GM18868 (cell line): ENCODE measurements around the gene FCRL6.

ENCODE experiments used
- ATAC-seq: cut with Tn5 transposase; IDR thresholded peaks from one replicate; pipeline ENCODE4 v1.9.1; 2021; ENCODE audit warnings: mild to moderate bottlenecking, moderate library complexity; ENCODE audit not compliant: unreplicated experiment

The FCRL6 gene, protein sequence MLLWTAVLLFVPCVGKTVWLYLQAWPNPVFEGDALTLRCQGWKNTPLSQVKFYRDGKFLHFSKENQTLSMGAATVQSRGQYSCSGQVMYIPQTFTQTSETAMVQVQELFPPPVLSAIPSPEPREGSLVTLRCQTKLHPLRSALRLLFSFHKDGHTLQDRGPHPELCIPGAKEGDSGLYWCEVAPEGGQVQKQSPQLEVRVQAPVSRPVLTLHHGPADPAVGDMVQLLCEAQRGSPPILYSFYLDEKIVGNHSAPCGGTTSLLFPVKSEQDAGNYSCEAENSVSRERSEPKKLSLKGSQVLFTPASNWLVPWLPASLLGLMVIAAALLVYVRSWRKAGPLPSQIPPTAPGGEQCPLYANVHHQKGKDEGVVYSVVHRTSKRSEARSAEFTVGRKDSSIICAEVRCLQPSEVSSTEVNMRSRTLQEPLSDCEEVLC

DNA sequence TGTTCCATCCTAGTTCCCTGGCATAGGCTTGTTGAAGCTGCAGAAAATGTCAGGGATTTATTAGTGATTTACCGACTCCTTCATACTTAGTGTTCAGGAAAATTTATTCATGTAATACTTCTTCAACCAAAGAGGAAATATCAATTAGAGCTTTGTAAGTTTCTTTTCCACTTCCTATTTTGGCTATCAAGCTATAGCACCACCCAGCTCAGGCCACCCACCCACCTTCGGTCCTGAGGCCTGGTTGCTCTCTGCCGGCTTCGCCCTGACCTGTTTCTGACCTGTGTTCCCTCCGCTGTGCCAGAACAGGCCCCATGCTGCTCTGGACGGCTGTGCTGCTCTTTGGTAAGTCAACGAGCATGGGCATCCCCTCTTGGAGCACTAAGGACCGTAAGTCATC lies at the start of gene FCRL6:
TSS of gene FCRL6 (plus strand) at position 250 of the 400 bp plus-strand sequence. CDS start at position 315, 65 bp downstream.
- ATAC-seq, result no peak

DNA sequence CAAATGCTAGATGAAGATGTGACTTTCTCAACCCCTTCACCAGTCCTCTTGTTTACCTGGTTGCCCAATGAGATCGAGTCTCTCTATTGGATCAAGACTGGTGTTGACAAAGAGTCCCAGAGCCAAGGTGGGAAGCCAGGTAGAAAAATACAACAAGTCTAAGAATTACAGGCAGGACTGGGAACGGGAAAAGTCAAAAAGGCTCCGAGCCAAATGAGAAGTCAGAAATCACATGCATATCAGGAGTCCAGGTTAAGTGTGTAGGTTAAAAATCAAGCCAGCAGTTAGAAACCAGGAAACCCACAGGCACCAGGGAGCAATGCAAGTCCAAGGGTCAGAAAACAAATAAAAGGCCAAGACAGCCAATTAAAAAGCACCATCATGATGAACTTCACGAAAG lies 48.8 kb upstream of the FCRL6 start:
- no peak for ATAC-seq

DNA sequence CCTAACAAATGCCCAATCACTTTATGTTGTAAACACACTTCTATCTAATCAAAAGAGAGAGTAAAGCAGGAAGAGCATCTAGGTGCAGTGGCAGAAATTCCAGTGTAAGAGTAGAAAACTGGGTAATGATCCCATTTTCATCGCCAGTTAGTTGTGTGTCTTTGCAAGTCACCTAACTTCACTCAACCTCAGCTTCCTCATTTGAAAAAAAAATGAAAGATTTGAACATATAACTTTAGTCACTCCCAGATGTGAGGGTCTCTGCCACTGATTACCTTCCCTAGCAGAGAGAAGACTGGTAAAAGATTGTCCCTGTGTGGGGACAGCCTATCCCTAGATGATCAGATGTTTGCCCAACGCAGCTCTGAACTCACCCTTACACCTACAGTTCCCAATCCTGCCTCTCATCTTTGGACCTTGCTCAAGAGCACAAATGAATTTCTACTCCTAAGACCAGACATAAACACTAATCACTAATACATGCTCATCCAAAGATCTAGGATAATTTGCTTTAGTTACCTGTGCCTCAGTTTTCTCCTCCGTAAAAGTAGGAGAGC lies 46.6 kb upstream of the FCRL6 start:
- ATAC-seq, result no peak

DNA sequence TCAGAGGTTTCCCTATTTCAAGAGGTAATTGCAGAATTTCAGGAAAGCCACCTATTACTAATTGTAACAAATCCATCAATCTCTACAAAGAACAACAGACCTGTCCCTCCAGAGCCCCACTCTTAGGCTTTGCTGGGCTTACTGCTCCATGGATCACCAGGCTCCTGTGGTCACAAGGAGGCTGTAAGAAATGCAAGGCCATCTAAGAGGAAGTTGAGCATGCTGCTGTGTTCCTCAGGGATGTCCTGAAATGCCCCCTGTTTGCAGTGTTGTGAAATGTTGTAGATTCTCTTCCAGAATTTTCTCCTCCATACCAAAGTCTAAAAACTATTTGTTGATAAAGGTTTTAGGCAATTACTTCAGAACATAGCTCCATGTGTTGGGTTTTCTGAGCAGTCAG lies 45.8 kb upstream of the FCRL6 start:
- no peak for ATAC-seq

DNA sequence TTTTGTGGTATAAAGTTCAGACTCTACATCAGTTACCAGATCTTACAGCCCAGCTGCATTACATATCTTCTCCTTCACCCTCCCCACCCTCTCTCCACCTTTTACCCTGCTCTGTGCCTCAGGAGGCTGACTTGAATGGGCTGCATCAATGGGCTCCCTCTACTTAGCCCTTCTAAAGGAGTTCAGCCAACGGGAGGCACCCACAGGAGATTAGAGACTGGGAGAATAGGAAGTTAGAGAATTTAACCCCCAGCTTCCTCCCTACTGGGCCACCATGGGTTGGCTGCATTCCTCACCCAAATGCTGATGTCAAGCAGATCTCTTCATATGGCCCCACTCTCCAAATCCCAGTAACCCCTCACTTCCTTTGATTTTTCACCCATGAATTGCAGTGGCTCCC lies 38.5 kb upstream of the FCRL6 start:
- no peak for ATAC-seq

DNA sequence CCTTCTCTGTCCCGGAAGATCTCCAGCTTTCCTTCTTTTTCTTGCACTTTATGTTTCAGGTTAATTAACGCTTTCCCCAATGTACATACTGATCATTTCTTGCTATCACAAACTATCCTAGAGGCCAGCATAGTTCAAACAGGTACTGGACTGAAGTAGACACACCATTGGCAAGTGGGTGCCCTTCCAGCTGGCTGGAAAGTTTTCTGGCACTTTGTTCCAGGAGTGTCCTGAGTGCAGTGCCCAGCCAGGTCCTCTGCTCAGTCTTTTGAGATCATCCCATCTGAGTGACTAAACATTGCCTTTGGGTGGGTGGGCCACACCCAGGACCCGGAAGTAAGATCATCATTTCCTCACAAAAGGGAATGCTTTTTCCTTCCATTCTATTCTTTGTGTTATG lies 36.4 kb upstream of the FCRL6 start:
- no peak for ATAC-seq

DNA sequence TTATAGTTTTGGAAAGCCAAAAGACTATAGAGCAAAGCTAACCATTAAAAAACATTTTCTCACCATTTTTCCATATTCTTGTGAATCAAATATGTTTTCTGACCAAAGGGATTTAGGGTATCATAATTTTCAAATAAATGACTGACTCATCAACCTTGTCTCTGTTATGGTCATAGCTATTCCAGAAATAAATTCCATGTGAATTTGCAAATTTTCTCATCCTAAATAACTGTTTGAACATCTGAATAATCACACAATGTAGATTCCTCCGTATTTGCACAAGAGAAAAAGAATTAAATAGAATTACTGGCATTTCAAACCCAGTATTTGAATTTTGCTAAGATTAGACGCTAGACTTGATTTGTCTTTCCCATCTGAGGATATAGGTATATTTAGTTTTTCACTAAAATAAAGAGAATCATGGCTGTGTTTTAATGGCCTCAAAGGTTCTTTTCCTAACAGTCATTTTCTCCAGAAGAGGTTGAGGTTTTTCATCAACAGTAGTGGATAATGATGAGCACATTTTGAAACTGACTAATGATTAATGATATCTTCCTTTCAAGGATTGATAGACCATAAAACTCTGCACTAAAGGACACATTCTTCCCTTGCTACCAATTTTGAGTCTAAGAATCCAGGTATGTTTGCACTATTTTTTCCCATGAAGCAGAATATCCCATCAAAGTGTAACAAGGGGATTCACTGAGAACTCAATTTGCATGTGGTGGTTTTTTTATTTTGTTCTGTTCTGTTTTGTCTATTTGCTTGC lies 30.8 kb upstream of the FCRL6 start:
- ATAC-seq, result no peak

DNA sequence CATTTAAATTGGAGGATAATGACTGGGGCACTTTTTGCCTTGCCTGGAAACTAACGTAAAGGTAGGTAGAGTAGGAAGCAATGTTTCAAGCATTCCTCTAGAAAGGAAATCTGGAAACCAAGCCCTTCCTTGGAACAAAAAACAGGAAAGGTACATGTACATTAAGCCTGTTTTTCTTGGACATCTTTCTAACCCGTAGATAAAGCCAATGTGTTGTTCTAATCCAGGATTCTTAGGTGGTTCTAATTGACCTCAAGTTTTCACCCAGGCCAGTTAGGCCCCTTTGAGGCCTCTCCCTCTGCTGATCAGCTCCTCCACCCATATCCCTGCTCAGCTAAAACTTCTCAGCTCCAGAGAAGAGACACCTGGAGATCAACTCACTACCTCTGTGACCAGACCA lies 27.7 kb upstream of the FCRL6 start:
- no peak for ATAC-seq

DNA sequence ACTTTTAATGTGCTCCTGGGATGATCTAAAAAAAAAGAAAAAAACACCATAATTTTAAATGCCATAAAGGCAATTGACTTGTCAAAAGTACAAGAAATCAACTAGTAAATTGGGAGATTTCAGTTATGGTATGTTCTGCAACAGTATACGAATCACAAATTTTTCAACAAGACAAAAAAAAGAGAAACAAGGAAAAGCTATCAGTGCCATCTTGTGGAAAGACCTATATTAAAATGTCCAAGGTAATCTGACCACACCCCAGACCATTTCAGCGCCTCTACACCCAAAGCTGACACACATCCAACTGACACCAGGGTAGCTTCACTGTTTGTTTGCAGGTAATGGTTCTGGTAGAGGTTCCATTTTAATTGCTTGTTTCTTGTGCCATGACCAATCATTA lies 26.4 kb upstream of the FCRL6 start:
- ATAC-seq, result no peak

DNA sequence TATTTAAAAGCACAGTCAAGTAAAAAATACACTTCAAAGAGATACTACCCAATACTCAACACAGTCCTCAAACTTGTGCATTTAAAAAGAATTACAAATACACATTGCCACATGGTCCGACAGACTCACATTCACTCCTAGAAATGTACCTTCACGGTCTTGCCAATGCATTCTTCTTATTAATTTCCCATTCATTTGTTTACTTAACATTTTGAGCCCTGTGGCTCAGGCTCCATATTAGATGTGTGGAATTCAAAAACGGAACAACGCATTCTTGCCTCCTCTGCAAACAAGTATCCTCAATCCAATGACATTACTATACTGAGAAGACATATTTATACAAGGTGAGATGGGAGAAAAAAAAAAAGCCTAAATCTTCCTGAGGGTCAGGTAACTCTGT lies 23.9 kb upstream of the FCRL6 start:
- no peak for ATAC-seq

DNA sequence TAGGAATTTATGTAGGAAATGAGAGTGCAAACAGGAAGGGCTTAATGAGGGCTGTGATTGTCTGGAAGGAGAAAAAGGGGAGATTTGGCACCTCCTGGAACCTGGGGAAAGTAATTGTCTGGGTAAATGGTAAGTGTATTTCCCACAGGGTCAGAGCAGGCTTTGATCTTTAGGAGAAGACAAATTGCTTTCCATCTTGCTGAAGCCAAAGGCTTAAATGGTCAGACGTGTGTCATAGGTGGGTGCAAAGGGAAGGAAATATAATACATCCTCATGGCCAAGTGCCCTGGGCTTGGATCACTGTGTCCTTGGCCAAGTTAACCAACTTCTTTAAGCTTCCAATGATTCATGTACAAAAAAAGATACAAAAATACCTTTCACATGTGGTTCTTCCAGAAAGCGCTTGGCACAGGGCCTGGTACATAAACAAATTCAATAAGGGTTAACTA lies 22.7 kb upstream of the FCRL6 start:
- no peak for ATAC-seq

DNA sequence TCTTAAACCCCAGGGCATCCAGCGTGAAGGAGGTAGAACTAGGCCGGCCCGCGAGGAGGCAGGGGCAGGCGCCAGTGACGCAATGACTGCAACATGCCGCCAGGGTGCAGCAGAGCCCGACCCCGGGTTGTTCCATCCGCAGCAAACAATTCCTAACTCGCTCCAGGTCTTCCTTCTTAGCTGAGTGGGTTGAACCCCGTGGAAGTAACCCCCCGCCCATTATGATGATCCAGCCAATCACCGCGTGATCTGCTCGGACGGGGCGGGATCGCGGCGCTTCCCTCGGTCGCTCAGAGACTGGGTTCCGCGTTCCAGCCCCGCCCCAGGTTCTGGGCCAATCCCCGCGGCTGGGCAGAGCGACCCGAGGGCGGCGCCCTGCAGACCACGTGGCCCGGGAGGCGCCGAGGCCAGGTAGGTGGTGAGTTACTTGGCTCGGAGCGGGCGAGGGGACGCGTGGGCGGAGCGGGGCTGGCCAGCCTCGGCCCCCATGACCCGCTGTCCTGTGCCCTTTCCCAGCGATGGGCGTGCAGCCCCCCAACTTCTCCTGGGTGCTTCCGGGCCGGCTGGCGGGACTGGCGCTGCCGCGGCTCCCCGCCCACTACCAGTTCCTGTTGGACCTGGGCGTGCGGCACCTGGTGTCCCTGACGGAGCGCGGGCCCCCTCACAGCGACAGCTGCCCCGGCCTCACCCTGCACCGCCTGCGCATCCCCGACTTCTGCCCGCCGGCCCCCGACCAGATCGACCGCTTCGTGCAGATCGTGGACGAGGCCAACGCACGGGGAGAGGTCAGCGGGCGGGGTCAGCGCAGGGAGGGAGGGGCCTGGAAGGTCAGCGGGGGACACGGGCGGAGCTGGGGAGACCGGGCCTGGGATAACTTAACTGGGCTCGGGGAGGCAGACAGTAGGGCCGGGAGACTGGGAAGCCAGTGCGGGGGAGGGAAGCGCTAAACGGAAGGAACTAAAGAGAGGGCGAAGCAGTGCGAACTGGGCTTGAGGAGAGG lies 21.3 kb upstream of the FCRL6 start, which contains the start of gene DUSP23:
TSS of gene DUSP23 (plus strand) at position 380 of the 1,000 bp plus-strand sequence. CDS start at position 519, 139 bp downstream.
- ATAC-seq, result peak; percentile 98

DNA sequence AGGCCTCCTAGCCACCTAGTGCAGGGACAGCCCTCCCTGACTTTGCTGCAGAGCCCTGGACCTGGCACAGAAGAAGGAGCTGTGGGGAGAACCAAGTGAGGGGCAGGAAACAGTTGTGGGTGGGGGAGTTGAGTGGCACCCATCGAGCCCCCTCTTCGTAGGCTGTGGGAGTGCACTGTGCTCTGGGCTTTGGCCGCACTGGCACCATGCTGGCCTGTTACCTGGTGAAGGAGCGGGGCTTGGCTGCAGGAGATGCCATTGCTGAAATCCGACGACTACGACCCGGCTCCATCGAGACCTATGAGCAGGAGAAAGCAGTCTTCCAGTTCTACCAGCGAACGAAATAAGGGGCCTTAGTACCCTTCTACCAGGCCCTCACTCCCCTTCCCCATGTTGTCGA lies 20.2 kb upstream of the FCRL6 start:
- no peak for ATAC-seq

DNA sequence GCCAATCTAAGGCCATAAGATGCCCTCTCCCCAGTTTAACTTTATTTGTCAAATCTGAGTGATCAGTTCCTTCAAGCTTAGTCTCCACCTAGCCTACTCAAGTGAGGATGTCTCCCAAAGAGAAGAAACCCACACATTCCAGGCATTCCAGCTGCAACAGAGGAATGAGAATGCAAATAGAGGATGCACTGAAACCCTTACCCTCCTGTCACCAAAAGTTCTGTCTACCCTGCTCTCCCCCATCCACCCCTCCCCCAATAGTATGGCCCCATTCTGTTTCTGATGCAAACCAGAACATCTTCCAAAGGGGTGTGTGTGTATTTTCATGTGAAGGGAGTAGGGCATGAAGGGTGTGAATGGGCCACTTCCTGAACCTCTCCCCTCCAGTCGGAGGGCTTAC lies 18.4 kb upstream of the FCRL6 start:
- no peak for ATAC-seq

DNA sequence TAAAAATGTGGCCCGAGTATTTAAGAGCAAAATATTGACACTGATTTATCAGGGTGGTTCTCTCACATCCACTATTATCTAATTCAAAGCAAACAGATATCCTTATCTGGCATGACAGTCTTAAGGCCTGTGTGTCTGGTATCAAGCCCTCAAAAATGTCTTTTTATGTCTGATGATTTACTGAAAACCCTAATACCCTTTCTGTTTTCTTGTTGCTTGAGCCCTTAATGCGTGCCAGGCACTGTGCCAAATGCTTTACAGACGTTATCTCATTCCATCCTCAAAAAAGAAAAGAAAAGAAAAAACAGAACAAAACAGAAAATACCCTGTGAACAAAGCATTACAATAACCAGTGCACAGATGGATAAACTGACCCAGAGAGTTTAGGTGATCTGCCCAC lies 15.7 kb upstream of the FCRL6 start:
- ATAC-seq, result no peak

DNA sequence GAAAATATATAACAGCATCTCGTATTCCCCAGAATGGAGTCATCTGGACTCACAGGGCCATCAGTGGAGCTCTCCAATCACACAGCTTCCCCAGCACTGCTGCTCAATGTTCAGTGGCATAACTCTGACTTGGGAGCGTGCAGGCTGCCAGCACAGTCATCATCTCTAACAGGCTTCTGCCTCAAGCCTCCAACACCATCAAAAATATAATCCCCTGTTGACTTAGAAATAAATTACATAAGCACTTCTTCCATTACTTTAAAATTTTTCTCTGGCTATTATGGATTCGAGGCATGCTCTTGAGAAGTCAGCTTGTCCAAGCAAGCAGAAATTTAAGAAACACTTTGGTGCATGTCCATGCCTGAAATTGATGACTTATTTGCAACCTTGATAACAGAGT lies 15.2 kb upstream of the FCRL6 start:
- ATAC-seq, result no peak

DNA sequence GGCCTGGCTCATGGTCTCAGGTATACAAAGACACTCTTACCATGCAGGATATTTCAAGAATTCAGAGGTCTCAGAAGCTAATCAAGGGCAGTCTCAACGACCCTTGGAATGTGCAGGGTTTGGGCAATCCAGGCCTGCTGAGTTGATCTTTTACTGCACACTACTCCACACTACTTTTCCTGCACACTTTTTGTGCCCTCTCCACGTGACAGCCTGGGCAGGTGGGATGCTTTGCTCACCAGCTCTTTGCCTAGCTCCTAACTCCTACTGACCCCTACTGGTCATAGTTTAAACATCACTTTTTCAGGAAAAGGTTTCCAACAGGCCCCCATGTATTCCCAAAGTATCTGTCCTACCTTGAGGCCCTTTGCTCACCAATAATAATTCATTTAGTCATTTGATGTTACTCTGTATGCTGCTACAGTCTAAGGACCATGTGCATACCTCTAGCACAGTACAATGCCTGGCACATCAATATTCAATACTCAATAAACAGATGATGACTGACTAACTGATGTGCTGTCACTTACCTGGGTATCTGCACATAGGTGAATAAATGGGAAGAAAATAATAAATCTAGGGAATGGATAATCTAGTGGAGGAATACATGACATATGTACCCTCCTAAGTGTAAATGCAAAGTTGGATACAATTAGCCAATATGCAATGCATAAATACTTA lies 11.8 kb upstream of the FCRL6 start:
- ATAC-seq, result no peak

DNA sequence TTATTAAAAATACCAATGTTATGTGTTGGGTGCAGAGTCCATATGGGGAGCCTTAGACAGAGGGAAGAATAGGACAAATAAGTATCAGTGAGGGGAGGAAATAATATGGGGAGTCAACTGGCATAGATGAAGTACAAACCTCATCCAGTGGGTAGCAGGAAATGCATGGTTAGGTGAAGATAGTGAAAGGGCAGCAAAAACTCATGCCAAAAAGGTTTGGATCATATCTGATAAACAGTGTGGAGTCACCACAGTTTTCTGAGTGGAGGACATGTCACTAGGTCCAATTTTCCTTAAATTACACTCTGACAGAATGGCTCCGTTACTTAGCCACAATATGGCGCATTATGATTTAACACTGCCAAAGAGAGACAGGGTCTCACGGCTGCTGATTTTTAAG lies 11.1 kb upstream of the FCRL6 start:
- ATAC-seq, result no peak

DNA sequence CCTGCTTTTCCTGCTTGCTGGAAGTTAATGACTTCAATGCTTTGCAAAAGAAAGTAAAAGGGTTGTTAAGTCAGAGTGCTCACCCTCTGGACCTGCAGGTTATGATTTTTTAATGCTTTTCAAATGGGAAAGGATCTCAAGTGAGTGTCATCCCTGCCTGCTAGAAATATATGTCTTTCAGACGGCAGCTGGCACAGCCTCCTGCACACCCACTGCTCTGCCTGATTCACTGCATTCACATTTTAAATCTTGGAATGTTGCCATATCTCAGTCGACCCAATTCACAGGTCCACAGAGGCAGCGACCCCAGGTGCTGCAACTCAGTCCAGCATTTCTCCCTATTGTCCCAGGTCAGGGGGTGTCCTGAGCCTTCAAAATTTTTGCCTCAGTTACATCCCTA lies 10.7 kb upstream of the FCRL6 start:
- ATAC-seq, result no peak

DNA sequence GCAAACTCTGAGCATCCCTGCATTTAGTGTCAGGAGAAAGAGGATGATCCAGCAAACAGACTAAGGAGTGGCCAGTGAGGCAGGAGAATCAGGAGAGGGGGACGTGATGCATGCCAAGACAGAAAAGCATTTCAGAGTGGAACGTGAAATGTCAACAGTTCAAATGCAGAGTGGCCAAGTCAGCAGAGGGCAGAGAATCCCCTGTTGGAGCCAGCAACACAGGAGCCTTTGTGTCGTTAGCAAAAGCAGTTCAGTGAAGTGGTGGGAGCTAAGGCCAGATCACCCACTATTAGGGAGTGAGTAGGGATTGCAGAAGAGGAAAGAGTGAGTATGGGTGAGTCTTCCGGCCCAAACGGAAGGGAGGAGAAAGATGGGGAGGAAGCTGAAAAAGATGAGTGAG lies 6.6 kb upstream of the FCRL6 start:
- no peak for ATAC-seq
